ENCODE results near the gene NOB1.

The NOB1 gene

GRCh38 chr16:69748694-69749345, 5.9 kb downstream of the NOB1 start:
- TF ChIP-seq TOX (CRISPR knock-in tag; IDR thresholded peaks at IDR 0.05; ENCODE audit: borderline replicate concordance) (no peak), ISL1 (CRISPR knock-in tag; IDR thresholded peaks at IDR 0.05) (no peak), ESRRG (CRISPR knock-in tag; IDR thresholded peaks at IDR 0.05) (no peak)
- no peak for ATAC-seq

- TF ChIP-seq ISL1 (CRISPR knock-in tag; IDR thresholded peaks at IDR 0.05) (no peak), TCF4 (CRISPR knock-in tag; IDR thresholded peaks at IDR 0.05; ENCODE audit: borderline replicate concordance) (no peak), CSDC2 (CRISPR knock-in tag; IDR thresholded peaks at IDR 0.05) (no peak), RARB (CRISPR knock-in tag; IDR thresholded peaks at IDR 0.05) (no peak), PPARA (CRISPR knock-in tag; IDR thresholded peaks at IDR 0.05; ENCODE audit: borderline replicate concordance) (no peak), ZFP3 (CRISPR knock-in tag; IDR thresholded peaks at IDR 0.05) (no peak), POU6F1 (CRISPR knock-in tag; IDR thresholded peaks at IDR 0.05; ENCODE audit: borderline replicate concordance, low read depth) (no peak), PATZ1 (CRISPR knock-in tag; IDR thresholded peaks at IDR 0.05; ENCODE audit: borderline replicate concordance) (no peak), ESRRG (CRISPR knock-in tag; IDR thresholded peaks at IDR 0.05) (no peak), ZNF70 (CRISPR knock-in tag; IDR thresholded peaks at IDR 0.05) (no peak), BACH2 (CRISPR knock-in tag; IDR thresholded peaks at IDR 0.05; ENCODE audit: borderline replicate concordance) (no peak), ZNF565 (CRISPR knock-in tag; conservative IDR thresholded peaks at IDR 0.05; ENCODE audit: low read depth) (no peak), ZC3H10 (CRISPR knock-in tag; IDR thresholded peaks at IDR 0.05) (no peak)
- no peak for ATAC-seq
These were observed 7.6 kb downstream of the NOB1 start for GRCh38 chr16:69747115-69747514.

GRCh38 chr16:69745959-69746358, 8.8 kb downstream of the NOB1 start:
- TF ChIP-seq TCF4 (CRISPR knock-in tag; IDR thresholded peaks at IDR 0.05; ENCODE audit: borderline replicate concordance) (no peak), ZC3H10 (CRISPR knock-in tag; IDR thresholded peaks at IDR 0.05) (no peak), BACH2 (CRISPR knock-in tag; IDR thresholded peaks at IDR 0.05; ENCODE audit: borderline replicate concordance) (no peak), ESRRG (CRISPR knock-in tag; IDR thresholded peaks at IDR 0.05) (no peak)
- no peak for ATAC-seq

GRCh38 chr16:69745232-69745612, 9.5 kb downstream of the NOB1 start:
- no peak for ATAC-seq
- TF ChIP-seq POU6F1 (CRISPR knock-in tag; IDR thresholded peaks at IDR 0.05; ENCODE audit: borderline replicate concordance, low read depth) (no peak), ARNTL (CRISPR knock-in tag; IDR thresholded peaks at IDR 0.05; ENCODE audit: borderline replicate concordance, low read depth) (no peak), ZNF70 (CRISPR knock-in tag; IDR thresholded peaks at IDR 0.05) (no peak), ZFP30 (CRISPR knock-in tag; IDR thresholded peaks at IDR 0.05) (no peak), RARB (CRISPR knock-in tag; IDR thresholded peaks at IDR 0.05) (no peak), TOX (CRISPR knock-in tag; IDR thresholded peaks at IDR 0.05; ENCODE audit: borderline replicate concordance) (no peak), GLIS3 (CRISPR knock-in tag; IDR thresholded peaks at IDR 0.05) (no peak), PPARA (CRISPR knock-in tag; IDR thresholded peaks at IDR 0.05; ENCODE audit: borderline replicate concordance) (no peak), ISL1 (CRISPR knock-in tag; IDR thresholded peaks at IDR 0.05) (no peak), CSRNP3 (CRISPR knock-in tag; IDR thresholded peaks at IDR 0.05) (no peak), ZFP3 (CRISPR knock-in tag; IDR thresholded peaks at IDR 0.05) (no peak), ZNF565 (CRISPR knock-in tag; conservative IDR thresholded peaks at IDR 0.05; ENCODE audit: low read depth) (no peak), SNAI2 (CRISPR knock-in tag; IDR thresholded peaks at IDR 0.05) (no peak), ZC3H10 (CRISPR knock-in tag; IDR thresholded peaks at IDR 0.05) (no peak), TSHZ2 (CRISPR knock-in tag; IDR thresholded peaks at IDR 0.05) (no peak)

Data from SK-N-SH treated with all-trans-retinoic acid at 6 μM for 48 hours (cell line).